ENCODE measurements around the gene BANP.

The BANP gene

GRCh38 chr16:87949071-87949744, 2.0 kb upstream of the BANP start:
- FAIRE-seq = no peak

GRCh38 chr16:87951552-87952538, 611 bp downstream of the BANP start:
- no peak for FAIRE-seq

- FAIRE-seq = no peak
Observed at GRCh38 chr16:87952751-87953150, 1.5 kb downstream of the BANP start.

GRCh38 chr16:87953308-87954215, 2.3 kb downstream of the BANP start:
- FAIRE-seq = no peak

GRCh38 chr16:87954361-87954760, 3.1 kb downstream of the BANP start:
- no peak for FAIRE-seq

- no peak for FAIRE-seq
Observed at GRCh38 chr16:87954826-87955225, 3.6 kb downstream of the BANP start.

- FAIRE-seq = no peak
Observed at GRCh38 chr16:87955302-87956097, 4.3 kb downstream of the BANP start.

GRCh38 chr16:87956098-87956364, 4.8 kb downstream of the BANP start:
- no peak for FAIRE-seq

GRCh38 chr16:87956365-87957231, 5.4 kb downstream of the BANP start:
- FAIRE-seq = no peak

- FAIRE-seq = no peak
Observed at GRCh38 chr16:87957296-87958094, 6.3 kb downstream of the BANP start.

GRCh38 chr16:87958632-87959031, 7.4 kb downstream of the BANP start:
- no peak for FAIRE-seq

GRCh38 chr16:87959391-87959990, 8.3 kb downstream of the BANP start:
- FAIRE-seq = no peak

- no peak for FAIRE-seq
Observed at GRCh38 chr16:87960296-87960695, 9.1 kb downstream of the BANP start.

GRCh38 chr16:87960852-87961251, 9.6 kb downstream of the BANP start:
- FAIRE-seq = no peak

GRCh38 chr16:87961623-87962022, 10.4 kb downstream of the BANP start:
- no peak for FAIRE-seq

GRCh38 chr16:87963400-87963799, 12.2 kb downstream of the BANP start:
- FAIRE-seq = no peak

GRCh38 chr16:87964049-87964659, 12.9 kb downstream of the BANP start:
- FAIRE-seq = no peak

- no peak for FAIRE-seq
Observed at GRCh38 chr16:87965417-87965816, 14.2 kb downstream of the BANP start.

- FAIRE-seq = no peak
Observed at GRCh38 chr16:87966064-87966645, 14.9 kb downstream of the BANP start.
